Stimulated activated naive CD8-positive, alpha-beta T cell treated with anti-CD3 and anti-CD28 coated beads, Interleukin-15, Interleukin-2, amounts not matched to agents 100 ng/mL and 50 ng/mL, for 24 hours (primary cell): Measurements from ENCODE around the gene UBAC1.

Source experiments
- H3K27ac Mint-ChIP-seq: one replicate; pipeline ENCODE4 v1.8.0; 2021; ENCODE audit warnings: mild to moderate bottlenecking, mixed read lengths
- H3K27me3 Mint-ChIP-seq: one replicate; pipeline ENCODE4 v1.8.0; 2021; ENCODE audit warnings: mixed read lengths
- H3K36me3 Mint-ChIP-seq: one replicate; pipeline ENCODE4 v1.8.0; 2021; ENCODE audit warnings: low read depth, mixed read lengths
- H3K4me1 Mint-ChIP-seq: one replicate; pipeline ENCODE4 v1.8.0; 2021; ENCODE audit warnings: low read depth, mixed read lengths
- H3K4me3 Mint-ChIP-seq: one replicate; pipeline ENCODE4 v1.8.0; 2021; ENCODE audit warnings: mild to moderate bottlenecking, mixed read lengths
- H3K9me3 Mint-ChIP-seq: one replicate; pipeline ENCODE4 v1.8.0; 2021; ENCODE audit warnings: mixed read lengths

Gene UBAC1

DNA sequence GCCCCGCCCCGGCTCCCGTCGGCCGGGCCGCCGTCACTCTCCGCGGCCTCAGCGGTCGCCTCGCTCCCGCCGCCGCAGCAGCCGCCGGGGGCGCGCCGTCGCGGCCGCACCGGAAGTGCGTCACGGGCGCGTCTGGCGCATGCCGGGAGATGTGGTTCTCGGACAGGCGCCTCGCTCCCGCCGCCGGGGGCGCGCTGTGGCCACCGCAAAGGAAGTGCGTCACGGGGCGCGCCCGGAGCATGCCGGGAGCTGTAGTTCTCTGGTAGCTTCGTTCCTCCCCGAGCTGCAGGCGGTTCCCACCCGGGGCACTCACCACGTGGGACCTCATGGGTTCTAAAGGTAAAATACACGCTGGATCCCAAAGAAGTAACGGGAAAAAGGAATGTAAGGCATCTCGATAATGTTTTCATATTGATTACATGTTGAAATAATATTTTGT is at the start of gene UBAC1:
Gene UBAC1 (minus strand): TSS at position 97 of the 439 bp plus-strand sequence. CDS start 211 bp downstream, outside the sequence.
- Mint-ChIP-seq H3K9me3 (no peaks in the 10 kb centered on the region), H3K4me3 (peak within 1 kb of the TSS; percentile 86), H3K27ac (peak within 1 kb of the TSS; percentile 87), H3K36me3 (peaks cover 5% of the 10 kb centered on the region), H3K27me3 (no peaks in the 10 kb centered on the region), H3K4me1 (peaks cover 33% of the 10 kb centered on the region)

GRCh38 chr9:136010615-136011361 is 49.6 kb upstream of the UBAC1 start:
- no peaks in the 10 kb centered on the region for H3K27me3 Mint-ChIP-seq
- no peak overlapping the region for H3K4me3 Mint-ChIP-seq
- no peaks in the 10 kb centered on the region for H3K9me3 Mint-ChIP-seq
- no peaks in the 10 kb centered on the region for H3K36me3 Mint-ChIP-seq
- H3K4me1 Mint-ChIP-seq: no peaks in the 10 kb centered on the region
- H3K27ac Mint-ChIP-seq: no peak overlapping the region

GRCh38 chr9:136010176-136010575 is 49.0 kb upstream of the UBAC1 start:
- Mint-ChIP-seq H3K9me3 (no peaks in the 10 kb centered on the region), H3K4me1 (no peaks in the 10 kb centered on the region), H3K4me3 (no peak overlapping the region), H3K36me3 (no peaks in the 10 kb centered on the region), H3K27ac (no peak overlapping the region), H3K27me3 (no peaks in the 10 kb centered on the region)

DNA sequence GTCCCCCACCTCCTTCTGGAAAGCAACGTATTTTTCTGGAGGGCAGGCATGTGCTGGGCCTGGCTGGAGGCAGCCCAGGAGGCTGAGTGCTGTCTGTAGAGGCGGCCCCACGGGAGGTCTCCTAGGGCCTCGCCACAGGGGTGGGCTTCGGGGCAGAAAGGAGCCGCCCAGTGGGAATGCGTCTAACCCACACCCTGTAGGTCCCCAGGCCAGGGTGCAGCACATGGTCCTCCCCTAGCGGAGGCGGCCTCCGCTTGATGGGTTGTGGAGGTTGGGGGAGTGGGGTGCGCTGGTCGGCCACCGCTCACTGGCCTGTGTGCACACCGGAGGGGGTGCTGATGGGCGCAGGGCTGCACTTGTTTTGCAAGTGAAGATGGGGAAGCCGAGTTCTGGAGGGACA is 48.3 kb upstream of the UBAC1 start:
- no peaks in the 10 kb centered on the region for H3K36me3 Mint-ChIP-seq
- H3K9me3 Mint-ChIP-seq: no peaks in the 10 kb centered on the region
- H3K27me3 Mint-ChIP-seq: no peaks in the 10 kb centered on the region
- no peak overlapping the region for H3K27ac Mint-ChIP-seq
- no peak overlapping the region for H3K4me3 Mint-ChIP-seq
- H3K4me1 Mint-ChIP-seq: no peaks in the 10 kb centered on the region

DNA sequence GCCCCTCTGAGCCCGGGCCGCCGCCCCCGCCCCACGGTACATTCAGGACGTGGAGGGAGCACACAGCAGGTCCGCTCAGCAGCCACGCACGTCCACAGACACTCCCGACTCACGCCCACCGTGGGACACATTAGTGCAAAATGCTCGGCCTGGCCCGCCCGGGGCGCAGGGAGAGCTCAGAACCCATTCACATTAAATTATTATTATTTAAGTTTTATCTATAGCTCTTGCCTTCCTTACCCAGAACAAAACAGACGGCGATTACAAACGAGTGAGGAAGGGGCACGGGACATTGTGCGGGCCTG is 47.5 kb upstream of the UBAC1 start:
- H3K4me3 Mint-ChIP-seq: no peak overlapping the region
- H3K27me3 Mint-ChIP-seq: no peaks in the 10 kb centered on the region
- H3K36me3 Mint-ChIP-seq: no peaks in the 10 kb centered on the region
- H3K4me1 Mint-ChIP-seq: no peaks in the 10 kb centered on the region
- H3K9me3 Mint-ChIP-seq: no peaks in the 10 kb centered on the region
- no peak overlapping the region for H3K27ac Mint-ChIP-seq

DNA sequence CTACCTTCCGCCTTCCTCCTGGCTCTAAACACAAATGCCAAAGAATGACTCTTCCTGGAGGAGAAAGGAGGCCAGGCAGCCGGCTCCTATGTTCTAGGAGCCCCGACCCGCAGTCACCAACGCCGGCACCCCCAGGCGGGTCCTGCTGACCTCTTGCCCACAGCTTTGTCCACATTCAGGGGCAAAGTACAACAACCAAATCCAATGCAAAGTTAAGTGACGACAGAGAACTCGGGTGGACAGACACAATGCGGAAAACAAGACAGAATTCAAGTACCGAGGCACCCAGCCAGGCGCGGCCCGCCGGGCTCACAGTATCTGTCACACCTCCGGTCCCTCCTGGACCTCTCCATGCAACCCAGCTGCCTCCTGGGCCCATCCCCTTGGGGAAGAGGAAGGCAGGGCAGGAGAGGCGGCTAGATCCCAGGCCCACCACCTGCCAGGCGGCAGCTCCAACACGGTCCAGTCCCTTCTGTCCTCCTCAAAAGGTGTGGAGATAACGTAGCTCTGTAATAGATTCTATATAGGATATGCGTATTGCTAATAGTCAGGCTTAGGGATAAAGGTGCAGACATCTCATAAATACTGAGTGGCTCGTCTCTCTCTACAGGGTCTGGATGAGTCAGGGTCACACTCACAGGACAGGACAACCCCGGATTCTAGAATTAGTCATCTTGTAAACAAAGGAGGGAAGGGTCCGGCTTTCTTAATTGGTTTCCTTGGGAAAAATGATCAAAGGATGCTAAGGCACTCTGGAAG is 46.9 kb upstream of the UBAC1 start:
- no peak overlapping the region for H3K4me3 Mint-ChIP-seq
- no peak overlapping the region for H3K27ac Mint-ChIP-seq
- no peaks in the 10 kb centered on the region for H3K27me3 Mint-ChIP-seq
- H3K4me1 Mint-ChIP-seq: no peaks in the 10 kb centered on the region
- no peaks in the 10 kb centered on the region for H3K36me3 Mint-ChIP-seq
- H3K9me3 Mint-ChIP-seq: no peaks in the 10 kb centered on the region

- Mint-ChIP-seq H3K36me3 (no peaks in the 10 kb centered on the region), H3K4me3 (no peak overlapping the region), H3K9me3 (no peaks in the 10 kb centered on the region), H3K27me3 (no peaks in the 10 kb centered on the region), H3K27ac (no peak overlapping the region), H3K4me1 (no peaks in the 10 kb centered on the region)
Measured at GRCh38 chr9:136007276-136007933, 46.2 kb upstream of the UBAC1 start.

- no peaks in the 10 kb centered on the region for H3K9me3 Mint-ChIP-seq
- H3K4me3 Mint-ChIP-seq: no peak overlapping the region
- H3K36me3 Mint-ChIP-seq: no peaks in the 10 kb centered on the region
- H3K27me3 Mint-ChIP-seq: no peaks in the 10 kb centered on the region
- H3K4me1 Mint-ChIP-seq: no peaks in the 10 kb centered on the region
- H3K27ac Mint-ChIP-seq: no peak overlapping the region
Measured at GRCh38 chr9:136006169-136006568, 45.0 kb upstream of the UBAC1 start.

DNA sequence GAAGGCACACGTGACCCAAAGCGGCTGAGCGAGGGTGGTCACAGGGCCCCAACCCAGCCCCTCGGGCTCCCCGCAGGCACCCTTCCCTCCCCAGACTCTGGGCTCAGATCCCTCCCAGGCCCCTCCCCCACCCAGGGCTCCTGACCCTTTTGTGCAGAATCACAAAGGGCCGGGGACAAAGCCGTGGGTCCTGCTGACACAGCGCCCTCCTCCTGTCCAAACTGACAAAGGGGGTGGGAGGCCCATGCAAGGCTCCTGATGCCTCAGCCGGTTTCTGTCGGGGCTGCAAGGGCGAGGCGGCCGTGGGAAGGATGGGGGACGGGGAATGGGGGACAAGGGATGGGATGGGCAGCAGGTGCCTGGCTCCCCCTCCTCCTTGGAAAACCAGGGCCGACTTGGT is 43.5 kb upstream of the UBAC1 start:
- Mint-ChIP-seq H3K4me3 (no peak overlapping the region), H3K9me3 (no peaks in the 10 kb centered on the region), H3K36me3 (no peaks in the 10 kb centered on the region), H3K27me3 (no peaks in the 10 kb centered on the region), H3K27ac (no peak overlapping the region), H3K4me1 (no peaks in the 10 kb centered on the region)

- no peaks in the 10 kb centered on the region for H3K27me3 Mint-ChIP-seq
- no peaks in the 10 kb centered on the region for H3K9me3 Mint-ChIP-seq
- H3K36me3 Mint-ChIP-seq: no peaks in the 10 kb centered on the region
- H3K27ac Mint-ChIP-seq: no peak overlapping the region
- H3K4me1 Mint-ChIP-seq: no peaks in the 10 kb centered on the region
- no peak overlapping the region for H3K4me3 Mint-ChIP-seq
Measured at GRCh38 chr9:136004219-136004618, 43.0 kb upstream of the UBAC1 start.

- H3K4me3 Mint-ChIP-seq: no peak overlapping the region
- no peak overlapping the region for H3K27ac Mint-ChIP-seq
- H3K36me3 Mint-ChIP-seq: no peaks in the 10 kb centered on the region
- H3K9me3 Mint-ChIP-seq: no peaks in the 10 kb centered on the region
- no peaks in the 10 kb centered on the region for H3K4me1 Mint-ChIP-seq
- no peaks in the 10 kb centered on the region for H3K27me3 Mint-ChIP-seq
Measured at GRCh38 chr9:136003411-136004218, 42.4 kb upstream of the UBAC1 start.

DNA sequence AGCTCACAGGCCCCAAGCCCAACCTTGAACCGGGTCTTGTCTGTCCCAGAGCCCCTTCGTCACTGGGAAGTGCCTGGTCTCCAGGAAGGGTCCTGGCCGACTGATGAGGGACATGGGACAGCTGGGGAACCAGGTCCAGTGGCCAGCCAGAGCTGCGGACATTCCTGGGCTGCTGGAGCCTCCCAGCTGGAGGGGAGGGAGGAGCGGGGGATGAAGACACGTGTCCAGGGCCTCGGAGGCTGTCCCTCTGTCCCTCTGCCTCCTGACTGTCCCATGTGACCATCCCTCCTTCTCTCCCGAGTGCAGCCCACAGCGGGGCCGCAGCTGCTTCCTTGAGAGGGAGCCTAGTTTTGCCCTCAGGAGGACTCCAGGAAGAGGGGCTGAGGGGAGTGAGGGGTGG is 41.7 kb upstream of the UBAC1 start:
- Mint-ChIP-seq H3K4me1 (no peaks in the 10 kb centered on the region), H3K9me3 (no peaks in the 10 kb centered on the region), H3K36me3 (no peaks in the 10 kb centered on the region), H3K27ac (no peak overlapping the region), H3K4me3 (no peak overlapping the region), H3K27me3 (no peaks in the 10 kb centered on the region)

DNA sequence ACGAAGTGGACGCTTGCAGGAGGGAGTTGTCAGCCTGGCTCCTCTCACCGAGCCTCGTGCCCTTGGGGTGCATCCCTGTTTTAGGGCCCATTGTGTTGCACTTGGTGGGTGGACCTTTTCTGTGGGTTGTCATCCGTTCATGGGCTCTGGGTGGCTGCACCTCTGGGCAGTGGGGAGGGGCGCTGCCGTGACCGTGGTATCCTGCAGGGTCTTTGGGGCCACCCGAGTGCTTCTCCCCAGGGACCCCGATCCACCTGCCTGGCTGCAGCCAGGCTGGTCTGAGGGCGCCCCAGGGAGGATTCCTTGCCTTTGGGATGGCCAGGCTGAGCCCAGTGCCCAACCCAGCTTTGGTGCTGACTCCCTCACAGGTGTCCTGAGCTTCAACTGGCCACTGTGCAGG is 41.0 kb upstream of the UBAC1 start:
- H3K9me3 Mint-ChIP-seq: no peaks in the 10 kb centered on the region
- H3K27me3 Mint-ChIP-seq: no peaks in the 10 kb centered on the region
- no peaks in the 10 kb centered on the region for H3K4me1 Mint-ChIP-seq
- H3K36me3 Mint-ChIP-seq: no peaks in the 10 kb centered on the region
- no peak overlapping the region for H3K4me3 Mint-ChIP-seq
- H3K27ac Mint-ChIP-seq: no peak overlapping the region

DNA sequence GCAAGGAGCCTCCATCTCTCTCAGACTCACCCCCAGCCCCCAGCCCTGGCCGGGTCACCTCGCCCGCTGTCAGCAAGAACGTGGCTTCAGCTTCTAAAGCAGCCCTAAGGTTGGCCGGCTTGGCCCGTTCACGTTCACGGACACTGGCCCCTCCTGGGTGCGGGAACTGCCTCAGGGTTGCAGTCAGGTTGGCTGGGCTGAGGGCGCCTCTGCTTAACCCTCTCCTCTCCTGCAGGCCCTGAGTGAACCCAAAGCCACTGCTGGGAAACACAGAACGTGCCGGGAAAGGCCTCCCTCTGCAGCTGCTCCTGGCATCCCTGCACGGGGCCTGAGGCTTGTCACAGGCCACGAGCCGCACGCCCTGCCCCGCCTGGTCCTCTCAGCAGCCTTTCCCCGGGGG is 40.1 kb upstream of the UBAC1 start:
- Mint-ChIP-seq H3K4me3 (no peak overlapping the region), H3K4me1 (no peaks in the 10 kb centered on the region), H3K27ac (no peak overlapping the region), H3K36me3 (no peaks in the 10 kb centered on the region), H3K27me3 (no peaks in the 10 kb centered on the region), H3K9me3 (no peaks in the 10 kb centered on the region)
